HEK293 (cell line): ENCODE data around the gene SETD4.
"Not testable (repeated sequence)": the region's sequence is repeated elsewhere in the genome, so short reads cannot be mapped to it uniquely, and the experiment has no call there.

Experiments used
- CTCF ChIA-PET: fragments of 350-600 bp; formaldehyde crosslinking; extraction: SDS; loops from one replicate; lab custom pipeline; 2021; ENCODE audit warnings: antibody characterized with exemption; lab: Yijun Ruan, JAX
- POLR2A ChIA-PET: fragments of 300-600 bp; formaldehyde crosslinking; extraction: SDS; loops from one replicate; lab custom pipeline; 2020; ENCODE audit warnings: antibody characterized with exemption, inconsistent platforms; lab: Yijun Ruan, JAX
- H3K27ac ChIP-seq: fragments of 200-500 bp; sonication (Bioruptor generic); 2 replicates; pipeline ENCODE4 v1.5.1; 2014; ENCODE audit warnings: low read depth, low read length, control low read depth, inconsistent platforms; ENCODE audit errors: extremely low read depth
- H3K36me3 ChIP-seq, 2 experiments: fragments of 200-500 bp in 1 of 2; sonication (Bioruptor generic) in 1 of 2; 1 replicate in 1 of 2; 2 replicates in 1 of 2; pipeline ENCODE4 v1.5.1; 2014 to 2017; ENCODE audit warnings: inconsistent platforms in 2 of 2, low read length in 2 of 2; ENCODE audit not compliant: control insufficient read depth in 2 of 2, insufficient read depth in 1 of 2
- H3K4me1 ChIP-seq: fragments of 200-500 bp; sonication (Bioruptor generic); 2 replicates; pipeline ENCODE4 v1.5.1; 2014; ENCODE audit warnings: mild to moderate bottlenecking, low read length, inconsistent platforms; ENCODE audit not compliant: control insufficient read depth, insufficient read depth
- H3K4me3 ChIP-seq: 2 replicates; pipeline ENCODE4 v1.5.1; 2011; ENCODE audit warnings: low read depth, mild to moderate bottlenecking, control low read depth, low read length, moderate library complexity
- H3K9me3 ChIP-seq: fragments of 200-500 bp; sonication (Bioruptor generic); 2 replicates; pipeline ENCODE4 v1.5.1; 2014; ENCODE audit warnings: low read depth, low read length, inconsistent platforms; ENCODE audit not compliant: control insufficient read depth, insufficient read depth
- SALL2 ChIP-seq: fragments of 450-650 bp; formaldehyde crosslinking; IDR thresholded peaks from 2 replicates; pipeline ENCODE4 v1.5.0; 2017; ENCODE audit warnings: missing biosample characterization, mild to moderate bottlenecking, missing genetic modification characterization, borderline replicate concordance
- TRIM28 ChIP-seq: IDR thresholded peaks from 2 replicates; pipeline ENCODE4 v1.6.1; 2011; ENCODE audit warnings: low read length, control low read depth, borderline replicate concordance
- ZNF324 ChIP-seq: fragments of 450-650 bp; formaldehyde crosslinking; IDR thresholded peaks from 2 replicates; pipeline ENCODE4 v1.5.1; 2016; ENCODE audit warnings: missing biosample characterization, missing genetic modification characterization
- ZNF416 ChIP-seq: fragments of 450-650 bp; formaldehyde crosslinking; IDR thresholded peaks from 2 replicates; pipeline ENCODE4 v1.5.1; 2016; ENCODE audit warnings: missing biosample characterization, missing genetic modification characterization
- ZNF76 ChIP-seq: fragments of 450-650 bp; formaldehyde crosslinking; IDR thresholded peaks from 2 replicates; pipeline ENCODE4; 2016; ENCODE audit warnings: low read depth, missing biosample characterization, missing genetic modification characterization, borderline replicate concordance
- ZNF785 ChIP-seq: fragments of 450-650 bp; formaldehyde crosslinking; IDR thresholded peaks from 2 replicates; pipeline ENCODE4 v1.5.1; 2016; ENCODE audit warnings: missing biosample characterization, missing genetic modification characterization
- TF ChIP-seq, protein P1 (sequence below): fragments of 450-650 bp; formaldehyde crosslinking; IDR thresholded peaks from 2 replicates; pipeline ENCODE4 v1.5.1; 2016; ENCODE audit warnings: missing biosample characterization, missing genetic modification characterization, borderline replicate concordance
- TF ChIP-seq, protein P2 (sequence below): fragments of 450-650 bp; formaldehyde crosslinking; IDR thresholded peaks from 2 replicates; pipeline ENCODE4 v1.5.1; 2016; ENCODE audit warnings: missing biosample characterization, missing genetic modification characterization
- TF ChIP-seq, protein P3 (sequence below): fragments of 450-650 bp; formaldehyde crosslinking; IDR thresholded peaks from 2 replicates; pipeline ENCODE4 v1.5.0; 2017; ENCODE audit warnings: missing biosample characterization, missing genetic modification characterization, borderline replicate concordance
- TF ChIP-seq, protein P4 (sequence below): fragments of 450-650 bp; formaldehyde crosslinking; IDR thresholded peaks from 2 replicates; pipeline ENCODE4 v1.5.1; 2016; ENCODE audit warnings: missing biosample characterization, missing genetic modification characterization

Gene SETD4

DNA sequence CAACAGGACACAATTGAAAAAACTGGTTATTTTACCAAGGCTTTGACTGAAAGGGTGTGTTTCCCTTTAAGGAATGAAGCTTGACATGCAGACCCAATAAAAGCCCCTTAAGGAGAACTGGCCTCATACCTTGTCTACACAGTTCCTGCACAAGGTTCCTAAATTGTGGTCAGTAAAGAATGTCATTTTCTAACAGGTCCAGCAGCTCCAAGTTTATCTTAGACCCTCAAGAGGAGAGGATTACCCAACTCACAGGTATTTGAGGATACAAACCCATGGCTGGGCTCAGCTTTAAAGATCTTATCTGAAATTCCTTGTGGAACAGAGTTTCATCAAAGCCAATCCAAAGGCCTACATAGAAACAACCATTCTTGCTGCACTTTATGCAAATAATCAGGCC is 43.1 kb upstream of the SETD4 start (continued):
- TF ChIP-seq, protein P1, sequence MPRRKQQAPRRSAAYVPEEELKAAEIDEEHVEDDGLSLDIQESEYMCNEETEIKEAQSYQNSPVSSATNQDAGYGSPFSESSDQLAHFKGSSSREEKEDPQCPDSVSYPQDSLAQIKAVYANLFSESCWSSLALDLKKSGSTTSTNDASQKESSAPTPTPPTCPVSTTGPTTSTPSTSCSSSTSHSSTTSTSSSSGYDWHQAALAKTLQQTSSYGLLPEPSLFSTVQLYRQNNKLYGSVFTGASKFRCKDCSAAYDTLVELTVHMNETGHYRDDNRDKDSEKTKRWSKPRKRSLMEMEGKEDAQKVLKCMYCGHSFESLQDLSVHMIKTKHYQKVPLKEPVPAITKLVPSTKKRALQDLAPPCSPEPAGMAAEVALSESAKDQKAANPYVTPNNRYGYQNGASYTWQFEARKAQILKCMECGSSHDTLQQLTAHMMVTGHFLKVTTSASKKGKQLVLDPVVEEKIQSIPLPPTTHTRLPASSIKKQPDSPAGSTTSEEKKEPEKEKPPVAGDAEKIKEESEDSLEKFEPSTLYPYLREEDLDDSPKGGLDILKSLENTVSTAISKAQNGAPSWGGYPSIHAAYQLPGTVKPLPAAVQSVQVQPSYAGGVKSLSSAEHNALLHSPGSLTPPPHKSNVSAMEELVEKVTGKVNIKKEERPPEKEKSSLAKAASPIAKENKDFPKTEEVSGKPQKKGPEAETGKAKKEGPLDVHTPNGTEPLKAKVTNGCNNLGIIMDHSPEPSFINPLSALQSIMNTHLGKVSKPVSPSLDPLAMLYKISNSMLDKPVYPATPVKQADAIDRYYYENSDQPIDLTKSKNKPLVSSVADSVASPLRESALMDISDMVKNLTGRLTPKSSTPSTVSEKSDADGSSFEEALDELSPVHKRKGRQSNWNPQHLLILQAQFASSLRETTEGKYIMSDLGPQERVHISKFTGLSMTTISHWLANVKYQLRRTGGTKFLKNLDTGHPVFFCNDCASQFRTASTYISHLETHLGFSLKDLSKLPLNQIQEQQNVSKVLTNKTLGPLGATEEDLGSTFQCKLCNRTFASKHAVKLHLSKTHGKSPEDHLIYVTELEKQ: no peak

DNA sequence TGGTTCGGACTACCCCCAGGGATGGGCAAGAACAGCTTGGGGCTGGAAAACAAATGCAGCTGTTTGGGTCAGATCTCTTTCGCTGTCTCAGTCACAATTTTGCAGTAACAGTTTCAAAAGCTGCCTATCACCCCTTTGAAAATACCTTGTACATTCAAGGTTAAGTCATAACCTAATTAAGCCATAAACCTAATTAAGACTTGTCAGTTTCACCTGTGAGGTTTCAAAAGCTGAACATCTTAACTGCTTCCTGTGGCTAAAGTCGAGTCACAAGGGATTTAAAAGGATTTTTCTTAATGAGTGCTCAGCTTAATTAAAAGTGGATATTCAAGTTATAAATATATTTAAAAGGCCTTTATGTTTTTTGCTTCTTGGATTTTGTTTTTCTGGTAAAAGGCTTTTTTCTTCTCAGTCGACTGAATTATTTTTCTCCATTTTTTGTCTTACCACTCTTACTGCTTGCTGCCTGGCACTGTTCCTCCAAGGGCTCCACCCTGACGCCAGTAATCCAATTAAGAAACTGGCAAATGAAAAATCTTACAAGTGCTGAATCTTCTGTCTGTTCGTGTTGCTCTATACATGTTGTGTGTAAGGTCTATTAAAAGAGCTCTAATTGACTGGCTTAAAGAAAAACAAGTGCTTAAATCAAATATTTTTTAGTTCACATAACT is 40.8 kb upstream of the SETD4 start:
- TF ChIP-seq, protein P2, sequence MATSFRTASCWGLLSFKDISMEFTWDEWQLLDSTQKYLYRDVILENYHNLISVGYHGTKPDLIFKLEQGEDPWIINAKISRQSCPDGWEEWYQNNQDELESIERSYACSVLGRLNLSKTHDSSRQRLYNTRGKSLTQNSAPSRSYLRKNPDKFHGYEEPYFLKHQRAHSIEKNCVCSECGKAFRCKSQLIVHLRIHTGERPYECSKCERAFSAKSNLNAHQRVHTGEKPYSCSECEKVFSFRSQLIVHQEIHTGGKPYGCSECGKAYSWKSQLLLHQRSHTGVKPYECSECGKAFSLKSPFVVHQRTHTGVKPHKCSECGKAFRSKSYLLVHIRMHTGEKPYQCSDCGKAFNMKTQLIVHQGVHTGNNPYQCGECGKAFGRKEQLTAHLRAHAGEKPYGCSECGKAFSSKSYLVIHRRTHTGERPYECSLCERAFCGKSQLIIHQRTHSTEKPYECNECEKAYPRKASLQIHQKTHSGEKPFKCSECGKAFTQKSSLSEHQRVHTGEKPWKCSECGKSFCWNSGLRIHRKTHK (tag by site-specific recombination): no peak
- TF ChIP-seq, protein P3, sequence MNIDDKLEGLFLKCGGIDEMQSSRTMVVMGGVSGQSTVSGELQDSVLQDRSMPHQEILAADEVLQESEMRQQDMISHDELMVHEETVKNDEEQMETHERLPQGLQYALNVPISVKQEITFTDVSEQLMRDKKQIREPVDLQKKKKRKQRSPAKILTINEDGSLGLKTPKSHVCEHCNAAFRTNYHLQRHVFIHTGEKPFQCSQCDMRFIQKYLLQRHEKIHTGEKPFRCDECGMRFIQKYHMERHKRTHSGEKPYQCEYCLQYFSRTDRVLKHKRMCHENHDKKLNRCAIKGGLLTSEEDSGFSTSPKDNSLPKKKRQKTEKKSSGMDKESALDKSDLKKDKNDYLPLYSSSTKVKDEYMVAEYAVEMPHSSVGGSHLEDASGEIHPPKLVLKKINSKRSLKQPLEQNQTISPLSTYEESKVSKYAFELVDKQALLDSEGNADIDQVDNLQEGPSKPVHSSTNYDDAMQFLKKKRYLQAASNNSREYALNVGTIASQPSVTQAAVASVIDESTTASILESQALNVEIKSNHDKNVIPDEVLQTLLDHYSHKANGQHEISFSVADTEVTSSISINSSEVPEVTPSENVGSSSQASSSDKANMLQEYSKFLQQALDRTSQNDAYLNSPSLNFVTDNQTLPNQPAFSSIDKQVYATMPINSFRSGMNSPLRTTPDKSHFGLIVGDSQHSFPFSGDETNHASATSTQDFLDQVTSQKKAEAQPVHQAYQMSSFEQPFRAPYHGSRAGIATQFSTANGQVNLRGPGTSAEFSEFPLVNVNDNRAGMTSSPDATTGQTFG: no peak
- TF ChIP-seq, protein P4, sequence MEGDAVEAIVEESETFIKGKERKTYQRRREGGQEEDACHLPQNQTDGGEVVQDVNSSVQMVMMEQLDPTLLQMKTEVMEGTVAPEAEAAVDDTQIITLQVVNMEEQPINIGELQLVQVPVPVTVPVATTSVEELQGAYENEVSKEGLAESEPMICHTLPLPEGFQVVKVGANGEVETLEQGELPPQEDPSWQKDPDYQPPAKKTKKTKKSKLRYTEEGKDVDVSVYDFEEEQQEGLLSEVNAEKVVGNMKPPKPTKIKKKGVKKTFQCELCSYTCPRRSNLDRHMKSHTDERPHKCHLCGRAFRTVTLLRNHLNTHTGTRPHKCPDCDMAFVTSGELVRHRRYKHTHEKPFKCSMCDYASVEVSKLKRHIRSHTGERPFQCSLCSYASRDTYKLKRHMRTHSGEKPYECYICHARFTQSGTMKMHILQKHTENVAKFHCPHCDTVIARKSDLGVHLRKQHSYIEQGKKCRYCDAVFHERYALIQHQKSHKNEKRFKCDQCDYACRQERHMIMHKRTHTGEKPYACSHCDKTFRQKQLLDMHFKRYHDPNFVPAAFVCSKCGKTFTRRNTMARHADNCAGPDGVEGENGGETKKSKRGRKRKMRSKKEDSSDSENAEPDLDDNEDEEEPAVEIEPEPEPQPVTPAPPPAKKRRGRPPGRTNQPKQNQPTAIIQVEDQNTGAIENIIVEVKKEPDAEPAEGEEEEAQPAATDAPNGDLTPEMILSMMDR: no peak
- no peak for TF ChIP-seq ZNF76 (tag by site-specific recombination)
- TF ChIP-seq SALL2 (tag by site-specific recombination): no peak
- no peak overlapping the region for H3K27ac ChIP-seq

DNA sequence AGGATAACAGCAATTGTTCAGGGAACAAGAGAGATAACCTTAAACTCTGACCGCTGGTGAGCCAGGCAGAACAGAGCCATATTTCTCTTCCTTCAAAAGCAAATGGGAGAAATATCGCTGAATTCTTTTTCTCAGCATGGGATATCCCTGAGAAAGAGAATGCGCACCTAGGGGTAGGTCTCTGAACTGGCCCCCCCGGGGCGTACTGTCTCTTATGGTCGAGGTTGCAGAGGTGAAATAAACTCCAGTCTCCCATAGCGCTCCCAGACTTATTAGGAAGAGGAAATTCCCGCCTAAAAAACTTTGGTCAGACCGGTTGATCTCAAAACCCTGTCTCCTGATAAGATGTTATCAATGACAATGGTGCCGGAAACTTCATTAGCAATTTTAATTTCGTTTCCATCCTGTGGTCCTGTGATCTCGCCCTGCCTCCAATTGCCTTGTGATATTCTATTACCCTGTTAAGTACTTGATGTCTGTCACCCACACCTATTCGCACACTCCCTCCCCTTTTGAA is 39.4 kb upstream of the SETD4 start:
- H3K4me1 ChIP-seq, H3K9me3 ChIP-seq, H3K36me3 ChIP-seq, POLR2A ChIA-PET, CTCF ChIA-PET, H3K27ac ChIP-seq, H3K4me3 ChIP-seq: not testable (repeated sequence)

More for the DNA sequence above, 40.8 kb upstream of the SETD4 start:
- H3K9me3 ChIP-seq: no peaks in the 10 kb centered on the region
- peaks cover 4% of the 10 kb centered on the region; the same call in 1 of the 2 replicates for H3K4me1 ChIP-seq
- CTCF ChIA-PET: interaction anchor here (0.7 to 4.0 kb wide), 7 partner anchors 9 to 1190 kb away, joined by 3 to 31 read pairs (median 4); no protein-coding TSS in a partner anchor
- POLR2A ChIA-PET: no interaction called here
- no peaks in the 10 kb centered on the region for H3K36me3 ChIP-seq
- no peak overlapping the region for H3K4me3 ChIP-seq

DNA sequence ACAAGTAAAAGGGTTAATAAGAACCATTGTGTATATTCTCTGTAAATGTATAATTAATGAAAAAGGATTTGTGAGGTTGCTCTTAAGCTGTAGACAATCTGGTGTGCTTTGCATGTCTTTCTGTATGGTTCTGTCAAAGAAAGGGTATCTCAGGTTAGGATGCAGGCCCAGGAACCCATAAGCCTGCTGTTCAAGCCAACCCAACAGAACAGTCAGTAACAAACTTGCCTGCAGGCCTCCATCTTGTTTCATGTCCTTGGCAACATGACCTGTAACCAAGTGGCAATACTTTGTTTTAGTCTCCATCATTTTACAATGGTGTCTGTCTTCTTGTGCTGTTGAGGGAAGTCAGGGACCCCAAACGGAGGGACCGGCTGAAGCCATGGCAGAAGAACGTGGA is 38.7 kb upstream of the SETD4 start:
- Histone ChIP-seq H3K4me1 (peaks cover 4% of the 10 kb centered on the region; the same call in 1 of the 2 replicates), H3K36me3 (no peaks in the 10 kb centered on the region), H3K4me3 (no peak overlapping the region), H3K27ac (no peak overlapping the region), H3K9me3 (no peaks in the 10 kb centered on the region)
- no peak for TF ChIP-seq ZNF324
- TF ChIP-seq ZNF785 (tag by site-specific recombination): no peak
- no peak for TF ChIP-seq ZNF416 (tag by site-specific recombination)
- TF ChIP-seq TRIM28: no peak
- CTCF ChIA-PET: interaction anchor here (0.7 to 1.5 kb wide), 3 partner anchors 13 to 388 kb away, joined by 3 read pairs; no protein-coding TSS in a partner anchor
- POLR2A ChIA-PET: no interaction called here
